Liver (tissue), 3 donors: ENCODE results near the gene BCR.
"Not testable (repeated sequence)": the region's sequence is repeated elsewhere in the genome, so short reads cannot be mapped to it uniquely, and the experiment has no call there.

Source experiments
- CTCF ChIP-seq: fragments of 150-350 bp; IDR thresholded peaks from 2 replicates; pipeline ENCODE4 v1.5.1; 2017; ENCODE audit warnings: improper control_type of control experiment, low read depth, low read length; ENCODE audit not compliant: missing input control
- FOXA1 ChIP-seq: IDR thresholded peaks from 2 replicates; pipeline ENCODE4 v1.6.1; 2016; ENCODE audit warnings: antibody characterized with exemption
- HNF4A ChIP-seq, 2 donors: conservative IDR thresholded peaks; 2 replicates each; pipeline ENCODE4 v1.6.1; 2016; ENCODE audit warnings: antibody characterized with exemption in 2 of 2, mild to moderate bottlenecking in 2 of 2
- JUND ChIP-seq, 2 donors: IDR thresholded peaks; 2 replicates each; pipeline ENCODE4 v1.6.1; 2016; ENCODE audit warnings: antibody characterized with exemption in 2 of 2
- REST ChIP-seq: IDR thresholded peaks from 2 replicates; pipeline ENCODE4 v1.6.1; 2016; ENCODE audit warnings: antibody characterized with exemption, mild to moderate bottlenecking
- RXRA ChIP-seq, 2 donors: IDR thresholded peaks; 2 replicates each; pipeline ENCODE4 v1.6.1; 2017 to 2018; ENCODE audit warnings: antibody characterized with exemption in 2 of 2, mild to moderate bottlenecking in 1 of 2
- TAF1 ChIP-seq: conservative IDR thresholded peaks from 2 replicates; pipeline ENCODE4 v1.6.1; 2016; ENCODE audit warnings: antibody characterized with exemption, mild to moderate bottlenecking
- YY1 ChIP-seq: IDR thresholded peaks from 2 replicates; pipeline ENCODE4 v1.6.1; 2016; ENCODE audit warnings: antibody characterized with exemption, mild to moderate bottlenecking
- donor health status: healthy.
- donor health status: healthy.

- not testable (repeated sequence) for TF ChIP-seq RXRA (IDR thresholded peaks at IDR 0.05); CTCF; TAF1; YY1; JUND (IDR thresholded peaks at IDR 0.05); HNF4A (conservative IDR thresholded peaks at IDR 0.05); FOXA1; REST
Observed at GRCh38 chr22:23136991-23137390, 43.3 kb upstream of the BCR start.
